Upper lobe of right lung (tissue), 1 donor: Measurements from ENCODE around the gene SNRPD3. TPM values are rescaled to one million over a fixed set of nuclear protein-coding genes. Genes with fewer than 3 reads are reported as not detected.

Experiments used
- ATAC-seq: fragments of 200-7000 bp; cut with Tn5 transposase; one replicate; pipeline ENCODE4 v1.9.1; 2020; ENCODE audit warnings: mild to moderate bottlenecking, moderate library complexity
- DNase-seq: peaks from one replicate; pipeline ENCODE4 v3.0.0-alpha.2; 2020
- H3K27ac ChIP-seq: fragments of 200-600 bp; one replicate; pipeline ENCODE4 v1.8.0; 2022
- H3K27me3 ChIP-seq: fragments of 200-600 bp; one replicate; pipeline ENCODE4 v1.8.0; 2022; ENCODE audit warnings: mild to moderate bottlenecking
- H3K36me3 ChIP-seq: fragments of 200-600 bp; one replicate; pipeline ENCODE4 v1.8.0; 2022
- H3K4me1 ChIP-seq: fragments of 200-600 bp; one replicate; pipeline ENCODE4 v1.8.0; 2022
- H3K4me3 ChIP-seq: fragments of 200-600 bp; one replicate; pipeline ENCODE4 v1.8.0; 2022; ENCODE audit warnings: mild to moderate bottlenecking
- H3K9me3 ChIP-seq: fragments of 200-600 bp; one replicate; pipeline ENCODE4 v1.8.0; 2022
- intact Hi-C: fragments of 100-400 bp; cut with DNase I; formaldehyde crosslinking; loops from one replicate; pipeline ENCODE4 v1.11.0; 2022
- total RNA-seq: library from RNA; stranded (reverse); fragmentation: NEBNext Ultra II Directional; extraction: Animal tissue kit (Norgen Biotek cat#: 25700); gene quantifications from one replicate; pipeline ENCODE4 v1.2.1, GENCODE V29; 2021
- TF ChIP-seq, protein P1 (sequence below): fragments of 200-600 bp; IDR thresholded peaks from one replicate; pipeline ENCODE4 v1.8.0; 2022; ENCODE audit warnings: antibody characterized with exemption
- donor health status: DM: no; HTN: yes; CAD: no; lungs with severe emphysema.

The SNRPD3 gene
- total RNA-seq, 1 donor from 2014 or later = 64.5 TPM

DNA sequence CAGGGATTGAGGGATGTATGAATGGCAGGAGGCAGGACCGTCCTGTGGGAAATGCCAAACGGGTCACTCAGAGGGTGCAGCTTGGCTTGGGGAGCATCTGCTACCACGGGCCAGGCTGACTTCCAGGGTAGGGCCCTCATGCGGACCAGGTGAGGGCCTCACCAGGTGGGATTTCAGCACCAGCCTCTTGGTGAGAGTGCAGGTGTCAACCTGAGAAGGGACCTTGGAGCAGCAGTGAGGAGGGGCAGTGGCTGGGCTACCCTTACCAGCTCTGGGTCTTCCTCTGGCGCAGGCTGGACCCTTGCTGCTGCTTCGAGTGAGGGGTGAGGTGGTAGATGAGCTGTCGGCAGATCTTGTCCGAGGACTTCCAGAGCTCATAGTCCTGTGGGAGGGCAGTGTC is 32.1 kb downstream of the SNRPD3 start:
- no peaks in the 10 kb centered on the region for H3K27me3 ChIP-seq
- TF ChIP-seq, protein P1, sequence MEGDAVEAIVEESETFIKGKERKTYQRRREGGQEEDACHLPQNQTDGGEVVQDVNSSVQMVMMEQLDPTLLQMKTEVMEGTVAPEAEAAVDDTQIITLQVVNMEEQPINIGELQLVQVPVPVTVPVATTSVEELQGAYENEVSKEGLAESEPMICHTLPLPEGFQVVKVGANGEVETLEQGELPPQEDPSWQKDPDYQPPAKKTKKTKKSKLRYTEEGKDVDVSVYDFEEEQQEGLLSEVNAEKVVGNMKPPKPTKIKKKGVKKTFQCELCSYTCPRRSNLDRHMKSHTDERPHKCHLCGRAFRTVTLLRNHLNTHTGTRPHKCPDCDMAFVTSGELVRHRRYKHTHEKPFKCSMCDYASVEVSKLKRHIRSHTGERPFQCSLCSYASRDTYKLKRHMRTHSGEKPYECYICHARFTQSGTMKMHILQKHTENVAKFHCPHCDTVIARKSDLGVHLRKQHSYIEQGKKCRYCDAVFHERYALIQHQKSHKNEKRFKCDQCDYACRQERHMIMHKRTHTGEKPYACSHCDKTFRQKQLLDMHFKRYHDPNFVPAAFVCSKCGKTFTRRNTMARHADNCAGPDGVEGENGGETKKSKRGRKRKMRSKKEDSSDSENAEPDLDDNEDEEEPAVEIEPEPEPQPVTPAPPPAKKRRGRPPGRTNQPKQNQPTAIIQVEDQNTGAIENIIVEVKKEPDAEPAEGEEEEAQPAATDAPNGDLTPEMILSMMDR = no peak
- DNase-seq (no peak), ATAC-seq (no peak)
- H3K4me1 ChIP-seq = no peaks in the 10 kb centered on the region
- no peak overlapping the region for H3K4me3 ChIP-seq
- H3K36me3 ChIP-seq = no peaks in the 10 kb centered on the region
- H3K9me3 ChIP-seq = no peaks in the 10 kb centered on the region
- intact Hi-C loops = no loop called here
- H3K27ac ChIP-seq = no peak overlapping the region

DNA sequence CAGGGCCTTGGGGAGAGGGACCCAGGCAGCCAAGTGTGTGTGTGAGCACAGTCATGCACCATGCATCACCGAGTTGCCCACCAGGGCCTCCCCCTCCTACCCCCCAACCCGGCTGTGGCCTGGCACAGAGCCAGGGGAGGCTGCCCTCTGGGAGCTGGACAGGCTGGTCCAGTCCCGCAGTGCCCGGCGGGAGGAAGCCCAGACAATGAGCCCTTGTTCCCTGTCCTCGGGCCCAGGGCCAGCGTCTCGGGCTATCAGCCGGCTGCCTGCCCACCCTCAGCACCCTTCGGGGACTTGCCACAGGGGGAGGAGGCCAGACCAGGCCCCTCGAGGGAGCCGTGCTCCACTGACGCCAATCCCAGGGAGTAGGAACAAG is 32.6 kb downstream of the SNRPD3 start:
- no peak for ATAC-seq
- peaks cover 2% of the 10 kb centered on the region for H3K4me1 ChIP-seq
- TF ChIP-seq, protein P1 = no peak
- intact Hi-C loops = no loop called here
- no peaks in the 10 kb centered on the region for H3K27me3 ChIP-seq
- no peak overlapping the region for H3K27ac ChIP-seq
- no peaks in the 10 kb centered on the region for H3K9me3 ChIP-seq
- no peaks in the 10 kb centered on the region for H3K36me3 ChIP-seq
- no peak overlapping the region for H3K4me3 ChIP-seq
- no peak for DNase-seq

DNA sequence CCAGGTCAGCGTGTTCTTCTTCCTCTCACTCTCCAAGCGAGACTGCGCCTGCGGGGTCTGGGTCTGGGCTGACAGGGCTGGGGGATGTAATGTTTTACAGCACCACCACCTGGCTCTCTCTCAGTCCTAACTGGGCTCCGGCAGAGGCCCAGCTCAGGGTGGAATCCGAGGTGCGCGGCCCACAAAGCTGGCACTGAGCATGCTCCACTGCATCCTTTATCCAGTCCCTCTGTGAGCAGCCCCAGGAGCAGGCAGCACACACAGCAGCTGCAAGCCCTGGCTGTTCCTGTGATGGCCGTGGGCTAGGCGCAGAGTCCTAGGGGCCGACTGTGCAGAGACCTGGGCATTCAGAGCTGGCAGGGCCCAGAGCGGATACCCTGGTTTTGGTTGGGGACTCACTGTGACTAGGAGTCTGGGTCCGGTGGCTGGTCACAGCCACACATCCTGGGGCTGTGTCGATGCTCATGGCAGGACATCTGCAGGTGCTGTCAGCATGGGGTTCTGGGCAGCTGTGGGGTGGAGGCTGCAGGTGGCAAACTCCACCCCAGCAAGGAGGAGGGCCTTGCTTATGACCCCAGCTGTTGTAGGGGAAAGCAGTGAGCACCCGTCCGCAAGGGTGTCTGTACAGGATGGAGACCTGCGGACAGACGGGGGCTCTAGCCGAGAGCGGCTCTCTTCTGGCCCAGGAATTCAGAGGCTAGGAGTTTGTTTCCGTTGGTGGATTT is 33.1 kb downstream of the SNRPD3 start:
- Histone ChIP-seq H3K4me3 (no peak overlapping the region), H3K27me3 (no peaks in the 10 kb centered on the region), H3K27ac (no peak overlapping the region), H3K9me3 (no peaks in the 10 kb centered on the region), H3K4me1 (peaks cover 6% of the 10 kb centered on the region), H3K36me3 (no peaks in the 10 kb centered on the region)
- TF ChIP-seq, protein P1 = no peak
- intact Hi-C loops = no loop called here
- DNase-seq (no peak), ATAC-seq (no peak)

DNA sequence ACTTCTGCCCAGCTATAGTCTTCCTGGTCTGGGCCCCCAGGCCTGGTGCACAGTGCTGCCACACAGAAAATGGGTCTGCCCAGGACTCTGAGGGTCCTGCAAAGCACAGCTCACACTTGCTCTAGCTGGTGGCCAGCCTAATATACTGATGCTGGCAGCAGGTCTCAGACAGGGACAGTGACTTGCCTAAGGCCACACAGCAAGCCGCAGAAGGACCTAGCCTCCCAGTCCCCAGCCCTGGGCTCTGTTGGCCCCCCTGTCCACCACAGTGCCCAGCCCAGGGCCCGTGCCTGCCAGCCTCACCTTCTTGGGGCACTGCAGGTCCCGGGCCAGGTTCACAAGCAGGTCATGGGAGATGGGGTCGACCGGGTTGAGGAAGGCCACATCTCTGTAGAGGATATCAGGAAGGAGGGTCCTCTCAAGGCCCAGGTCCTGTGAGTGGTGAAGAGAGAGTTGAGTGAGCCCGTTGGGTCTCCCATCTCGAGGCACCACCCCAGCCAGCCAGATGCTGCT is 33.8 kb downstream of the SNRPD3 start:
- Histone ChIP-seq H3K36me3 (no peaks in the 10 kb centered on the region), H3K9me3 (no peaks in the 10 kb centered on the region), H3K27me3 (no peaks in the 10 kb centered on the region), H3K4me3 (no peak overlapping the region), H3K4me1 (peaks cover 9% of the 10 kb centered on the region), H3K27ac (no peak overlapping the region)
- no peak for DNase-seq
- ATAC-seq = no peak
- intact Hi-C loops = no loop called here
- TF ChIP-seq, protein P1 = no peak

DNA sequence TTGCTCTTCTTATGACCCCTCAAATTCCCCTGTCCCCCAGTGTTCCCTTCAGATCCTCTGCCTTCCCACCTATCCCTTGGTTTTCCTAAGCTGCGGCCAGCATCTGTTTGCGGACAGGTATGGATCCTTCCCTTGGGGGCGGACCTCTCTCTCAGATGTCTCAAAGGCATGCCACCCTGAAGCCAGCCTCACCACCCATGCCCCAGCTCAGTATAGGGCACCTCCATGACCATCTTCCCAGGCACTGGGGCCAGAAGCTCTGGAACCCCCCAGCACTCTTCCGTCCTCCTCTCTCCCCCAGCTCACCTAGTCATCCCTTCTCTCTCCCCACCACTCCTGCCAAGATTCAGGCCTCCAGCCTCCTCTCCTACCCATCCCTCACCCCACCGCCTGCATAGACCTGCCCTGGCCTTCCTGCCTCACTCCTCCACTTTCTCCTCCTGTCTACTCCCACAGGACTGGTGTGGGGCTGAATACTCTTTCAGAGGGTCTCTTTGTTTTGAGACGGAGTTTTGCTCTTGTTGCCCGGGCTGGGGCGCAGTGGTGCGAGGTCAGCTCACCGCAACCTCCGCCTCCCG is 34.9 kb downstream of the SNRPD3 start:
- H3K4me1 ChIP-seq = peaks cover 13% of the 10 kb centered on the region
- TF ChIP-seq, protein P1 = no peak
- no peaks in the 10 kb centered on the region for H3K36me3 ChIP-seq
- H3K27me3 ChIP-seq = no peaks in the 10 kb centered on the region
- intact Hi-C loops = no loop called here
- DNase-seq (no peak), ATAC-seq (no peak)
- no peak overlapping the region for H3K4me3 ChIP-seq
- H3K9me3 ChIP-seq = no peaks in the 10 kb centered on the region
- no peak overlapping the region for H3K27ac ChIP-seq
